Endothelial cell of umbilical vein (primary cell): Measurements from ENCODE around the gene FXYD3. TPM values are rescaled to one million over a fixed set of nuclear protein-coding genes. Genes with fewer than 3 reads are reported as not detected.

ENCODE experiments used
- BruUV-seq: library from RNA; stranded (reverse); fragments of 400-500 nt; replicated peaks from 2 replicates; lab custom pipeline; 2021; lab: Mats Ljungman, UMichigan
- CTCF ChIA-PET: fragments of 300-600, 350-600 bp; sonication (Branson Sonifier 250); formaldehyde crosslinking; loops from one replicate; lab custom pipeline; 2021; ENCODE audit warnings: antibody characterized with exemption, inconsistent platforms; lab: Charles Lee
- POLR2A ChIA-PET: fragments of 300-600, 350-600 bp; sonication (Branson Sonifier 250); formaldehyde crosslinking; loops from one replicate; lab custom pipeline; 2021; ENCODE audit warnings: antibody characterized with exemption, inconsistent platforms; lab: Charles Lee
- DNase-seq: peaks from one replicate; pipeline ENCODE4 v3.0.0-alpha.2; 2011; ENCODE audit warnings: low read depth, low spot score
- FAIRE-seq: peaks from 2 replicates; lab custom pipeline; 2011; peaks lifted over from hg19 to GRCh38; lab: Jason Lieb, UNC
- H2AFZ ChIP-seq: 2 replicates; pipeline ENCODE4 v1.6.0; 2012; ENCODE audit warnings: low read depth, low read length, control low read depth, inconsistent platforms
- H3K27ac ChIP-seq: 2 replicates; pipeline ENCODE4 v1.5.1; 2011; ENCODE audit warnings: low read depth, mild to moderate bottlenecking, control low read depth, low read length, moderate library complexity; ENCODE audit not compliant: insufficient read depth
- H3K27me3 ChIP-seq, 2 experiments: 2 replicates each; pipeline versions ENCODE4 v1.6.0 to v1.6.1; 2011; ENCODE audit warnings: low read length in 2 of 2, mixed read lengths in 1 of 2; ENCODE audit not compliant: control insufficient read depth in 2 of 2, insufficient read depth in 2 of 2
- H3K36me3 ChIP-seq, 2 experiments: 2 replicates in 1 of 2; 3 replicates in 1 of 2; pipeline ENCODE4 v1.5.1; 2011; ENCODE audit warnings: low read length in 2 of 2, mild to moderate bottlenecking in 1 of 2, moderate library complexity in 1 of 2; ENCODE audit not compliant: control insufficient read depth in 2 of 2, insufficient read depth in 2 of 2; ENCODE audit errors: extremely low read depth in 1 of 2
- H3K4me1 ChIP-seq: 3 replicates; pipeline ENCODE4 v1.5.1; 2011; ENCODE audit warnings: mild to moderate bottlenecking, low read length; ENCODE audit not compliant: control insufficient read depth, insufficient read depth; ENCODE audit errors: extremely low read depth
- H3K4me2 ChIP-seq: 2 replicates; pipeline ENCODE4 v1.6.1; 2011; ENCODE audit warnings: low read length, control low read depth, mixed read lengths; ENCODE audit not compliant: insufficient read depth
- H3K4me3 ChIP-seq, 3 experiments: fragments of 200-600 bp in 1 of 3; sonication (generic), shearing (Covaris generic) in 1 of 3; replicated peaks in 1 of 3; 2 replicates each; pipeline ENCODE4 v1.5.1; 2011 to 2016; ENCODE audit warnings: control low read depth in 3 of 3, low read length in 3 of 3, mild to moderate bottlenecking in 2 of 3, inconsistent platforms in 1 of 3, low read depth in 1 of 3, moderate library complexity in 1 of 3; ENCODE audit not compliant: insufficient read depth in 1 of 3
- H3K79me2 ChIP-seq: 2 replicates; pipeline ENCODE4 v1.6.0; 2012; ENCODE audit warnings: low read length, inconsistent platforms; ENCODE audit not compliant: control insufficient read depth, insufficient read depth
- H3K9ac ChIP-seq: replicated peaks from 2 replicates; pipeline ENCODE3; 2011; ENCODE audit warnings: low read length, control low read depth; ENCODE audit not compliant: insufficient read depth; ENCODE audit errors: extremely low read depth
- H3K9me1 ChIP-seq: replicated peaks from 3 replicates; pipeline ENCODE4 v1.6.0; 2011; ENCODE audit warnings: mild to moderate bottlenecking, low read length; ENCODE audit not compliant: control insufficient read depth, insufficient read depth; ENCODE audit errors: extremely low read depth
- H3K9me3 ChIP-seq: replicated peaks from 2 replicates; pipeline ENCODE4 v1.5.1; 2012; ENCODE audit warnings: low read length, inconsistent platforms; ENCODE audit not compliant: control insufficient read depth, insufficient read depth
- H4K20me1 ChIP-seq: replicated peaks from 2 replicates; pipeline ENCODE3; 2011; ENCODE audit warnings: mild to moderate bottlenecking, low read length; ENCODE audit not compliant: control insufficient read depth, insufficient read depth; ENCODE audit errors: extremely low read depth
- CTCF ChIP-seq, 2 donors: IDR thresholded peaks; 1 replicate in 1 of 2; 2 replicates in 1 of 2; pipeline ENCODE4 v1.5.1; 2011; ENCODE audit warnings: low read length in 2 of 2, mild to moderate bottlenecking in 2 of 2, moderate library complexity in 2 of 2, control low read depth in 1 of 2, inconsistent platforms in 1 of 2, low read depth in 1 of 2; ENCODE audit not compliant: insufficient read depth in 1 of 2; ENCODE audit errors: extremely low read depth in 1 of 2
- EZH2 ChIP-seq: IDR thresholded peaks from 2 replicates; pipeline ENCODE4 v1.6.1; 2012; ENCODE audit warnings: borderline replicate concordance, low read depth, mild to moderate bottlenecking, moderate library complexity, low read length, inconsistent platforms; ENCODE audit not compliant: severe bottlenecking
- FOS ChIP-seq: IDR thresholded peaks from 2 replicates; pipeline ENCODE4 v1.6.1; 2011; ENCODE audit warnings: mild to moderate bottlenecking, low read length, moderate library complexity, borderline replicate concordance; ENCODE audit not compliant: insufficient read depth
- GATA2 ChIP-seq: IDR thresholded peaks from 2 replicates; pipeline ENCODE4 v1.7.0; 2011; ENCODE audit warnings: low read depth, mild to moderate bottlenecking, moderate library complexity, mixed read lengths, low read length; ENCODE audit not compliant: insufficient read length, insufficient read depth
- JUN ChIP-seq: IDR thresholded peaks from 2 replicates; pipeline ENCODE4 v1.6.1; 2011; ENCODE audit warnings: borderline replicate concordance, low read depth; ENCODE audit not compliant: insufficient read length, insufficient read depth
- MAX ChIP-seq: IDR thresholded peaks from 2 replicates; pipeline ENCODE4 v1.6.1; 2011; ENCODE audit not compliant: insufficient read depth, insufficient read length
- MYC ChIP-seq: IDR thresholded peaks from one replicate; pipeline ENCODE4 v1.6.1; 2011; ENCODE audit warnings: mild to moderate bottlenecking, low read depth, low read length
- POLR2A ChIP-seq: IDR thresholded peaks from 2 replicates; pipeline ENCODE4 v1.6.1; 2012; ENCODE audit warnings: low read depth, mild to moderate bottlenecking, control low read depth, low read length
- POLR2AphosphoS5 ChIP-seq: IDR thresholded peaks from 2 replicates; pipeline ENCODE4 v1.6.1; 2012; ENCODE audit warnings: low read depth, mild to moderate bottlenecking, control low read depth, low read length, moderate library complexity; ENCODE audit not compliant: insufficient read depth
- dilution Hi-C: fragments of 300-500 bp; cut with MboI; formaldehyde crosslinking; loops from one replicate; pipeline ENCODE4 v1.15.0; 2019; ENCODE audit warnings: low sequenced_read_pairs; ENCODE audit not compliant: extremely low pct_ligation_motif_present
- intact Hi-C: fragments of 100-400 bp; cut with micrococcal nuclease; formaldehyde crosslinking; loops from one replicate; pipeline ENCODE4 v1.10.0; 2022
- polyA plus RNA-seq, 4 experiments: library from polyadenylated mRNA; depleted of rRNA in 3 of 4; stranded (reverse) in 3 of 4; unstranded in 1 of 4; fragments of >200 nt; gene quantifications; 2 replicates each; pipeline versions ENCODE4 v1.2.1 to v1.2.3, GENCODE V29; 2011 to 2012; ENCODE audit warnings: missing spikeins in 1 of 4
- total RNA-seq: library from RNA; stranded (reverse); gene quantifications from 2 replicates; pipeline ENCODE4 v1.2.3, GENCODE V29; 2021

Gene FXYD3
- total and polyA plus RNA-seq, 2 donors (not counting 3 experiments of a cell fraction or from before 2014, with no cell fraction given), result not detected

GRCh38 chr19:35070471-35070870 is 45.2 kb upstream of the FXYD3 start:
- H3K9me3 ChIP-seq, result no peaks in the 10 kb centered on the region
- dilution Hi-C loops (no loop called here), intact Hi-C loops (no loop called here)
- H3K79me2 ChIP-seq, result no peaks in the 10 kb centered on the region
- FAIRE-seq (no peak), DNase-seq (no peak)
- no peaks in the 10 kb centered on the region for H3K27me3 ChIP-seq
- H2AFZ ChIP-seq, result no peak overlapping the region
- H3K4me2 ChIP-seq, result no peak overlapping the region
- no peaks in the 10 kb centered on the region for H3K4me1 ChIP-seq
- no peak overlapping the region for H3K4me3 ChIP-seq
- POLR2A ChIA-PET, result no interaction called here
- no peaks in the 10 kb centered on the region for H3K36me3 ChIP-seq
- H3K9ac ChIP-seq, result no peak overlapping the region
- H3K9me1 ChIP-seq, result no peaks in the 10 kb centered on the region
- no peak overlapping the region for H3K27ac ChIP-seq
- CTCF ChIA-PET, result interaction anchor here (1.3 to 1.9 kb wide), 6 partner anchors 16 to 425 kb away, joined by 6 to 11 read pairs (median 8); partner anchors contain the start of gene LGI4
- TF ChIP-seq POLR2AphosphoS5, result no peak
- no peak for TF ChIP-seq JUN
- TF ChIP-seq MAX, result no peak
- TF ChIP-seq GATA2, result no peak
- TF ChIP-seq FOS, result no peak
- no peak for TF ChIP-seq MYC
- no peak for TF ChIP-seq CTCF (IDR thresholded peaks at IDR 0.05; ENCODE audit: extremely low read depth in 1 of 2, insufficient read depth in 1 of 2, low read depth in 1 of 2, low read length in 2 of 2)
- no peak for TF ChIP-seq EZH2
- TF ChIP-seq POLR2A, result no peak
- no peaks in the 10 kb centered on the region for H4K20me1 ChIP-seq
- BruUV-seq, result no TSS peak
